Mucosa of descending colon (tissue), 3 donors: Measurements from ENCODE around the gene LCA5. TPM values are rescaled to one million over a fixed set of nuclear protein-coding genes. Genes with fewer than 3 reads are reported as not detected.

ENCODE experiments used
- ATAC-seq: fragments of 200-7000 bp; cut with Tn5 transposase; one replicate; pipeline ENCODE4 v1.9.1; 2020; ENCODE audit warnings: mild to moderate bottlenecking, moderate library complexity
- DNase-seq, 3 donors: peaks; one replicate each; pipeline ENCODE4 v3.0.0-alpha.2; 2020
- H3K36me3 ChIP-seq: fragments of 200-600 bp; one replicate; pipeline ENCODE4 v1.8.0; 2021; ENCODE audit warnings: low read depth, mild to moderate bottlenecking
- H3K4me1 ChIP-seq: fragments of 200-600 bp; one replicate; pipeline ENCODE4 v1.8.0; 2021; ENCODE audit warnings: low read depth, mild to moderate bottlenecking
- H3K4me3 ChIP-seq: fragments of 200-600 bp; one replicate; pipeline ENCODE4 v1.8.0; 2021; ENCODE audit warnings: mild to moderate bottlenecking
- H3K9me3 ChIP-seq: fragments of 200-600 bp; one replicate; pipeline ENCODE4 v1.8.0; 2021; ENCODE audit warnings: mild to moderate bottlenecking
- CTCF ChIP-seq: fragments of 200-600 bp; IDR thresholded peaks from one replicate; pipeline ENCODE4 v1.8.0; 2022; ENCODE audit warnings: antibody characterized with exemption, mild to moderate bottlenecking
- intact Hi-C, 2 donors: fragments of 100-400 bp; cut with DNase I in 1 of 2; cut with micrococcal nuclease in 1 of 2; formaldehyde crosslinking; loops; one replicate each; pipeline versions ENCODE4 v1.11.0 to v1.11.1; 2022; cut with DNase I, micrococcal nuclease
- total RNA-seq, 3 donors: library from RNA; stranded (reverse); fragmentation: NEBNext Ultra II Directional in 2 of 3; extraction: Animal tissue kit (Norgen Biotek cat#: 25700) in 2 of 3; gene quantifications; one replicate each; pipeline versions ENCODE4 v1.2.1 to v1.2.4, GENCODE V29; 2021 to 2023
- donor health status: DM: no; HTN: no; CAD: no; lungs with moderate emphysema.
- donor health status: DM: no; HTN: no; CAD: no.
- donor health status: DM: no; HTN: yes; CAD: no.

The LCA5 gene
- total RNA-seq, 3 donors from 2014 or later: 0.43 to 5.5 (median 1.1) TPM

- no peak overlapping the region for H3K4me3 ChIP-seq
- TF ChIP-seq CTCF: no peak
- DNase-seq: no peak
- no peak for ATAC-seq
- intact Hi-C loops: no loop called here
- H3K9me3 ChIP-seq: no peaks in the 10 kb centered on the region
- no peaks in the 10 kb centered on the region for H3K36me3 ChIP-seq
- no peaks in the 10 kb centered on the region for H3K4me1 ChIP-seq
Measured at GRCh38 chr6:79466207-79466834, 70.9 kb downstream of the LCA5 start.

GRCh38 chr6:79465381-79465780 is 71.8 kb downstream of the LCA5 start:
- Histone ChIP-seq H3K36me3 (no peaks in the 10 kb centered on the region), H3K4me3 (no peak overlapping the region), H3K4me1 (no peaks in the 10 kb centered on the region), H3K9me3 (no peaks in the 10 kb centered on the region)
- TF ChIP-seq CTCF: no peak
- intact Hi-C loops: no loop called here
- DNase-seq: no peak
- no peak for ATAC-seq

- Histone ChIP-seq H3K4me3 (no peak overlapping the region), H3K4me1 (no peaks in the 10 kb centered on the region), H3K36me3 (no peaks in the 10 kb centered on the region), H3K9me3 (no peaks in the 10 kb centered on the region)
- peak in 1 of 3 donors; percentile 16 for DNase-seq
- TF ChIP-seq CTCF: no peak
- intact Hi-C loops: no loop called here
- peak; percentile 92 for ATAC-seq
Measured at GRCh38 chr6:79463621-79464050, 73.6 kb downstream of the LCA5 start.

- Histone ChIP-seq H3K9me3 (no peaks in the 10 kb centered on the region), H3K4me1 (no peaks in the 10 kb centered on the region), H3K4me3 (no peak overlapping the region), H3K36me3 (no peaks in the 10 kb centered on the region)
- DNase-seq: no peak
- intact Hi-C loops: no loop called here
- peak; percentile 59 for ATAC-seq
- no peak for TF ChIP-seq CTCF
Measured at GRCh38 chr6:79461205-79461604, 76.0 kb downstream of the LCA5 start.

GRCh38 chr6:79455446-79455845 is 81.8 kb downstream of the LCA5 start:
- no peak for TF ChIP-seq CTCF
- ATAC-seq: no peak
- intact Hi-C loops: no loop called here

More at GRCh38 chr6:79455446-79455845, 81.8 kb downstream of the LCA5 start:
- DNase-seq: no peak
- Histone ChIP-seq H3K9me3 (no peaks in the 10 kb centered on the region), H3K4me1 (no peaks in the 10 kb centered on the region), H3K36me3 (no peaks in the 10 kb centered on the region), H3K4me3 (no peak overlapping the region)
